ENCODE data around the gene NFYA. TPM values are rescaled to one million over a fixed set of nuclear protein-coding genes. Genes with fewer than 3 reads are reported as not detected.

Gene NFYA
- total RNA-seq, 1 donor from 2014 or later = 18.8 TPM

DNA sequence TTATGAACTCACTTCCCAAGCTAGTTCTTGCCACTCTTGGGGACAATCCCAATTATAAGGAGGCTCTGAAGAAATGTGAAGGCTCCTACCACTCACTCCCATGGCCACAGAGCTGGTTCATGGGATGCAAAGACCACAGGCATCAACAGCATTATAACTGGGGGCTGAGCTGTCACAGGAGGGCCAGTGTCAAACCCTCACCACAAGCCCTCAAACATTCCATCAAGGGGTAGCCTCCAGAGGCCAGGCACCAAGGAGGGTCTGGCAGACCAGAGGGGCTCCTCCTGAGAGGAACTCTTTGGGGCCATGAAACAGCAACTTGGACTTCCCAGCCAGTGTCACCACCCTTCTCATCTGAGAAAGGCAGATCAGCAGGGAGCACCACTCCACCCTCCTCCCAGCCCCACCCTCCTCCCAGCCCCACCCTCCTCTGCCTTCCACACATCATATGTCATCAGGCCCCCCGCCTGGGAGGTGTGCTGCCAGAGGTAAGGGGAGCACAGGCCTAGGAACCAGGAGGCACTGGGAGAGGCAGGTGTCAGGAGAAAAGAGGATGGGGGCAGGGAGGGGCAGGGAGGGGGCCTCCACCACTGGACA, 31.7 kb upstream of the NFYA start:
- TF ChIP-seq, protein P1, sequence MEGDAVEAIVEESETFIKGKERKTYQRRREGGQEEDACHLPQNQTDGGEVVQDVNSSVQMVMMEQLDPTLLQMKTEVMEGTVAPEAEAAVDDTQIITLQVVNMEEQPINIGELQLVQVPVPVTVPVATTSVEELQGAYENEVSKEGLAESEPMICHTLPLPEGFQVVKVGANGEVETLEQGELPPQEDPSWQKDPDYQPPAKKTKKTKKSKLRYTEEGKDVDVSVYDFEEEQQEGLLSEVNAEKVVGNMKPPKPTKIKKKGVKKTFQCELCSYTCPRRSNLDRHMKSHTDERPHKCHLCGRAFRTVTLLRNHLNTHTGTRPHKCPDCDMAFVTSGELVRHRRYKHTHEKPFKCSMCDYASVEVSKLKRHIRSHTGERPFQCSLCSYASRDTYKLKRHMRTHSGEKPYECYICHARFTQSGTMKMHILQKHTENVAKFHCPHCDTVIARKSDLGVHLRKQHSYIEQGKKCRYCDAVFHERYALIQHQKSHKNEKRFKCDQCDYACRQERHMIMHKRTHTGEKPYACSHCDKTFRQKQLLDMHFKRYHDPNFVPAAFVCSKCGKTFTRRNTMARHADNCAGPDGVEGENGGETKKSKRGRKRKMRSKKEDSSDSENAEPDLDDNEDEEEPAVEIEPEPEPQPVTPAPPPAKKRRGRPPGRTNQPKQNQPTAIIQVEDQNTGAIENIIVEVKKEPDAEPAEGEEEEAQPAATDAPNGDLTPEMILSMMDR (IDR thresholded peaks at IDR 0.05) = no peak
- no peaks in the 10 kb centered on the region for H3K36me3 Mint-ChIP-seq (ENCODE audit: low read depth)
- H3K9me3 Mint-ChIP-seq (ENCODE audit: low read depth) = no peaks in the 10 kb centered on the region
- H3K4me1 Mint-ChIP-seq (ENCODE audit: low read depth) = peaks cover 9% of the 10 kb centered on the region
- peaks cover 5% of the 10 kb centered on the region for H3K27me3 Mint-ChIP-seq (ENCODE audit: low read depth)
- H3K4me3 Mint-ChIP-seq (ENCODE audit: unreplicated experiment) = no peak overlapping the region
- DNase-seq (ENCODE audit: low spot score) = no peak
- no peak overlapping the region for H3K27ac Mint-ChIP-seq (ENCODE audit: unreplicated experiment)

GRCh38 chr6:41042226-41043055, 30.3 kb upstream of the NFYA start, which contains the start of gene TSPO2:
TSPO2 (plus strand) TSS chr6:41042467; CDS start chr6:41042986, 519 bp downstream.
- Mint-ChIP-seq H3K27ac (ENCODE audit: unreplicated experiment) (no peak within 1 kb of the TSS), H3K4me1 (ENCODE audit: low read depth) (peaks cover 9% of the 10 kb centered on the region), H3K36me3 (ENCODE audit: low read depth) (no peaks in the 10 kb centered on the region), H3K27me3 (ENCODE audit: low read depth) (peaks cover 6% of the 10 kb centered on the region), H3K9me3 (ENCODE audit: low read depth) (no peaks in the 10 kb centered on the region), H3K4me3 (ENCODE audit: unreplicated experiment) (no peak within 1 kb of the TSS)
- TF ChIP-seq, protein P1 (IDR thresholded peaks at IDR 0.05) = no peak
- no peak for DNase-seq (ENCODE audit: low spot score)

DNA sequence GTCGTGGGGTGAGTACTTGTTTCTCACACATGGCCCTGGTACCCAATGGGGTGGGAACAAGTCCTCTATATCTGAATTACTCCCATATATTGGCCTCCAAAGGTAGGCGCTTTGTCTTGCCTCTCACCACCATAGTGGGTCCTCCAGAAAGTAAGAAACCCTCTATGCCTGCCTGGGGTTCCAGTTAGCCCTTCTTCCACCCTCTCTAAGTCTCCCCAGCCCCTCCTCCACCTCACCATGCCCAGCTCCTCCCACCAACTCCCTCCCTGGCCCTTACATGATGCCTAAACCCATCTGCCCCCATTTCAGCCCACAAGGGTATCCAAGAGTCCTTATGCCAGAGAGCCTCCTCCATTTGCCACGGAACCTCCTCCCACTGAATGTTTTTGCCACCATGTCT, 29.6 kb upstream of the NFYA start:
- Mint-ChIP-seq H3K9me3 (ENCODE audit: low read depth) (no peaks in the 10 kb centered on the region), H3K36me3 (ENCODE audit: low read depth) (no peaks in the 10 kb centered on the region), H3K27ac (ENCODE audit: unreplicated experiment) (no peak overlapping the region), H3K4me1 (ENCODE audit: low read depth) (peaks cover 9% of the 10 kb centered on the region), H3K4me3 (ENCODE audit: unreplicated experiment) (no peak overlapping the region), H3K27me3 (ENCODE audit: low read depth) (peaks cover 5% of the 10 kb centered on the region)
- DNase-seq (ENCODE audit: low spot score) = no peak
- TF ChIP-seq, protein P1 (IDR thresholded peaks at IDR 0.05) = no peak

- TF ChIP-seq, protein P1 (IDR thresholded peaks at IDR 0.05) = no peak
- Mint-ChIP-seq H3K36me3 (ENCODE audit: low read depth) (no peaks in the 10 kb centered on the region), H3K4me3 (ENCODE audit: unreplicated experiment) (no peak overlapping the region), H3K4me1 (ENCODE audit: low read depth) (peaks cover 19% of the 10 kb centered on the region), H3K9me3 (ENCODE audit: low read depth) (no peaks in the 10 kb centered on the region), H3K27ac (ENCODE audit: unreplicated experiment) (no peak overlapping the region), H3K27me3 (ENCODE audit: low read depth) (peaks cover 5% of the 10 kb centered on the region)
- DNase-seq (ENCODE audit: low spot score) = no peak
Measured at GRCh38 chr6:41045664-41046063, 27.1 kb upstream of the NFYA start.

- no peak for DNase-seq (ENCODE audit: low spot score)
- Mint-ChIP-seq H3K36me3 (ENCODE audit: low read depth) (no peaks in the 10 kb centered on the region), H3K27ac (ENCODE audit: unreplicated experiment) (no peak overlapping the region), H3K27me3 (ENCODE audit: low read depth) (peaks cover 5% of the 10 kb centered on the region), H3K4me3 (ENCODE audit: unreplicated experiment) (no peak overlapping the region), H3K9me3 (ENCODE audit: low read depth) (no peaks in the 10 kb centered on the region), H3K4me1 (ENCODE audit: low read depth) (peaks cover 17% of the 10 kb centered on the region)
- TF ChIP-seq, protein P1 (IDR thresholded peaks at IDR 0.05) = no peak
Measured at GRCh38 chr6:41046084-41046483, 26.7 kb upstream of the NFYA start.

All from chondrocyte (in vitro differentiated cells).